RWPE2 (cell line): Measurements from ENCODE around the gene OR5T1.

ENCODE experiments used
- ATAC-seq: fragments of 200-7000 bp; cut with Tn5 transposase; 3 replicates; pipeline ENCODE4 v1.9.1; 2021; ENCODE audit warnings: low read depth
- DNase-seq: peaks from one replicate; pipeline ENCODE4 v3.0.0-alpha.2; 2020; ENCODE audit warnings: low spot score
- H3K27ac ChIP-seq: fragments of 450-650 bp; 2 replicates; pipeline ENCODE4 v1.5.1; 2017; ENCODE audit warnings: mild to moderate bottlenecking; ENCODE audit not compliant: poor library complexity, severe bottlenecking
- H3K27me3 ChIP-seq: fragments of 250-450 bp; sonication (Bioruptor Pico); 2 replicates; pipeline ENCODE4 v1.5.1; 2021; ENCODE audit warnings: mild to moderate bottlenecking, moderate library complexity; ENCODE audit not compliant: insufficient read depth, poor library complexity, severe bottlenecking
- H3K36me3 ChIP-seq: fragments of 250-450 bp; sonication (Bioruptor Pico); 2 replicates; pipeline ENCODE4 v1.5.1; 2020; ENCODE audit warnings: low read depth, mild to moderate bottlenecking, moderate library complexity
- H3K4me1 ChIP-seq: fragments of 250-450 bp; sonication (Bioruptor Pico); 2 replicates; pipeline ENCODE4 v1.5.1; 2021; ENCODE audit warnings: mild to moderate bottlenecking, moderate library complexity; ENCODE audit not compliant: insufficient read depth, poor library complexity, severe bottlenecking
- H3K4me3 ChIP-seq: fragments of 250-450 bp; sonication (Bioruptor Pico); 2 replicates; pipeline ENCODE4 v1.5.1; 2021; ENCODE audit warnings: mild to moderate bottlenecking, moderate library complexity; ENCODE audit not compliant: severe bottlenecking
- H3K9me3 ChIP-seq: fragments of 250-450 bp; sonication (Bioruptor Pico); 2 replicates; pipeline ENCODE4 v1.5.1; 2021; ENCODE audit warnings: mild to moderate bottlenecking, moderate library complexity; ENCODE audit not compliant: severe bottlenecking
- TF ChIP-seq, protein P1 (sequence below): fragments of 450-650 bp; IDR thresholded peaks from one replicate; pipeline ENCODE4 v1.5.1; 2017; ENCODE audit warnings: mild to moderate bottlenecking, moderate library complexity; ENCODE audit not compliant: poor library complexity, severe bottlenecking

OR5T1 gene

DNA sequence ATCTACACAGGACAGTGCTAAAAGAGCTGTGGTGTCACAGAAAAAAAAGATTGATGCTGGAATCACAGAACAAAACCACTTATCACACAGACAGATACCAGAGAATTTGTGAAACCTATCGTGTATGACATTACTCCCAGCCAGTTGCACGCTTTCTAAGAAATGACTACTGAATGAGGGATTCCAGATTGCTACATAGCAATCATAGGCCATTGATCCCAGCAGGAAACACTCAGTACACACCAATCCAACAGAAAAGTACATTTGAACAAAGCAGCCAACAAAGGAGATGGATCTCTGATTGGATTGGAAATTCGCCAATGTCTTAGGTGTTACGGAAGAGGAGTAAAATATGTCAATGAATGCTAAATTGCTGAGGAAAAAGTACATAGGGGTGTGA, 22.9 kb downstream of the OR5T1 start:
- no peaks in the 10 kb centered on the region for H3K36me3 ChIP-seq
- no peak overlapping the region for H3K4me3 ChIP-seq
- no peaks in the 10 kb centered on the region for H3K9me3 ChIP-seq
- no peak overlapping the region for H3K27ac ChIP-seq
- no peak for DNase-seq
- no peaks in the 10 kb centered on the region for H3K4me1 ChIP-seq
- ATAC-seq = no peak
- no peaks in the 10 kb centered on the region for H3K27me3 ChIP-seq
- TF ChIP-seq, protein P1, sequence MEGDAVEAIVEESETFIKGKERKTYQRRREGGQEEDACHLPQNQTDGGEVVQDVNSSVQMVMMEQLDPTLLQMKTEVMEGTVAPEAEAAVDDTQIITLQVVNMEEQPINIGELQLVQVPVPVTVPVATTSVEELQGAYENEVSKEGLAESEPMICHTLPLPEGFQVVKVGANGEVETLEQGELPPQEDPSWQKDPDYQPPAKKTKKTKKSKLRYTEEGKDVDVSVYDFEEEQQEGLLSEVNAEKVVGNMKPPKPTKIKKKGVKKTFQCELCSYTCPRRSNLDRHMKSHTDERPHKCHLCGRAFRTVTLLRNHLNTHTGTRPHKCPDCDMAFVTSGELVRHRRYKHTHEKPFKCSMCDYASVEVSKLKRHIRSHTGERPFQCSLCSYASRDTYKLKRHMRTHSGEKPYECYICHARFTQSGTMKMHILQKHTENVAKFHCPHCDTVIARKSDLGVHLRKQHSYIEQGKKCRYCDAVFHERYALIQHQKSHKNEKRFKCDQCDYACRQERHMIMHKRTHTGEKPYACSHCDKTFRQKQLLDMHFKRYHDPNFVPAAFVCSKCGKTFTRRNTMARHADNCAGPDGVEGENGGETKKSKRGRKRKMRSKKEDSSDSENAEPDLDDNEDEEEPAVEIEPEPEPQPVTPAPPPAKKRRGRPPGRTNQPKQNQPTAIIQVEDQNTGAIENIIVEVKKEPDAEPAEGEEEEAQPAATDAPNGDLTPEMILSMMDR = no peak

DNA sequence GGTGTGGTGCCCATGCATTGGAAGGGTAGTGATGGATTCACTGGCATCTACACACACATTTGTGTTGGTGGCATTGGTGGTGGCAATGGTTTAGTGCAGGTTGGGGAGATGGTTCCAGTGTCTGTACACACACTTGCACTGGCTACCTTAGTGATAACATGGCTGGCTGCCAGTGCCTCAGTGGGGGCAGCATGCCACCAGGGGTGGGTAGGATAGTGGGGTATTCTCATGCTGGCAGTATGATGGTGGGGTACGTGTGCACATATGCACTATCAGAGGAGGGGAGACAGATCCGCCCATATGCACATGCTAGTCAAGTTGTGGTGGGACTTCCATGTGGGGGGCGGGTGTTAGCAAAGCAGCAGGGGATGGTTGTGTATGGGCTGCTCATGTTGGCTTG, 33.9 kb downstream of the OR5T1 start:
- no peak for DNase-seq
- no peak overlapping the region for H3K4me3 ChIP-seq
- H3K4me1 ChIP-seq = no peaks in the 10 kb centered on the region
- H3K27ac ChIP-seq = no peak overlapping the region
- no peaks in the 10 kb centered on the region for H3K27me3 ChIP-seq
- H3K36me3 ChIP-seq = no peaks in the 10 kb centered on the region
- TF ChIP-seq, protein P1 = no peak
- no peak for ATAC-seq
- no peaks in the 10 kb centered on the region for H3K9me3 ChIP-seq

DNA sequence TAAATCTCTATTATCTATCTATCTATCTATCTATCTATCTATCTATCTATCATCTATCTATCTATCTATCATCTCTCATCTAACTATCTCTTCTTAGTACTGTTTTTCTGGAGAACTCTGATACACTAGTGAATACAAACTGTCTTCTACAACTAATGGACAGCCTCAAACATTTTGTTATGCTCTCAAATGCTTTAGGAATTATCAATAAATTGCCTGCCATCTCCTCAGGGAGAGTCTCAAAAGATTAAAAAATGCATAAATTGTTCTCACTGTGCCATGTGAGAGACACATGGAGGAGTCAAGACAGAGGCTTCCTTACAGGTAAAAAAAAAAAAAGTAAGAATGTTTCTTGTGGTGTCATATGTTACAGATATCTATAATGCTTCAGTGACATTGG, 40.9 kb downstream of the OR5T1 start, which contains the start of gene OR8K3:
TSS of gene OR8K3 (plus strand) at position 301 of the 400 bp plus-strand sequence. CDS start 3,163 bp downstream, outside the sequence.
- no peaks in the 10 kb centered on the region for H3K4me1 ChIP-seq
- no peaks in the 10 kb centered on the region for H3K36me3 ChIP-seq
- DNase-seq = no peak
- no peak within 1 kb of the TSS for H3K4me3 ChIP-seq
- ATAC-seq = no peak
- no peaks in the 10 kb centered on the region for H3K27me3 ChIP-seq
- no peak within 1 kb of the TSS for H3K27ac ChIP-seq
- TF ChIP-seq, protein P1 = no peak
- no peaks in the 10 kb centered on the region for H3K9me3 ChIP-seq
